Activated T-cell treated with anti-CD3 and anti-CD28 coated beads for 24 hours (primary cell): ENCODE measurements around the gene ZDHHC1.
"Not testable (repeated sequence)": the region's sequence is repeated elsewhere in the genome, so short reads cannot be mapped to it uniquely, and the experiment has no call there.

ENCODE experiments used
- DNase-seq: peaks from one replicate; pipeline ENCODE4 v3.0.0-alpha.2; 2020; ENCODE audit warnings: low read depth

Gene ZDHHC1

DNA sequence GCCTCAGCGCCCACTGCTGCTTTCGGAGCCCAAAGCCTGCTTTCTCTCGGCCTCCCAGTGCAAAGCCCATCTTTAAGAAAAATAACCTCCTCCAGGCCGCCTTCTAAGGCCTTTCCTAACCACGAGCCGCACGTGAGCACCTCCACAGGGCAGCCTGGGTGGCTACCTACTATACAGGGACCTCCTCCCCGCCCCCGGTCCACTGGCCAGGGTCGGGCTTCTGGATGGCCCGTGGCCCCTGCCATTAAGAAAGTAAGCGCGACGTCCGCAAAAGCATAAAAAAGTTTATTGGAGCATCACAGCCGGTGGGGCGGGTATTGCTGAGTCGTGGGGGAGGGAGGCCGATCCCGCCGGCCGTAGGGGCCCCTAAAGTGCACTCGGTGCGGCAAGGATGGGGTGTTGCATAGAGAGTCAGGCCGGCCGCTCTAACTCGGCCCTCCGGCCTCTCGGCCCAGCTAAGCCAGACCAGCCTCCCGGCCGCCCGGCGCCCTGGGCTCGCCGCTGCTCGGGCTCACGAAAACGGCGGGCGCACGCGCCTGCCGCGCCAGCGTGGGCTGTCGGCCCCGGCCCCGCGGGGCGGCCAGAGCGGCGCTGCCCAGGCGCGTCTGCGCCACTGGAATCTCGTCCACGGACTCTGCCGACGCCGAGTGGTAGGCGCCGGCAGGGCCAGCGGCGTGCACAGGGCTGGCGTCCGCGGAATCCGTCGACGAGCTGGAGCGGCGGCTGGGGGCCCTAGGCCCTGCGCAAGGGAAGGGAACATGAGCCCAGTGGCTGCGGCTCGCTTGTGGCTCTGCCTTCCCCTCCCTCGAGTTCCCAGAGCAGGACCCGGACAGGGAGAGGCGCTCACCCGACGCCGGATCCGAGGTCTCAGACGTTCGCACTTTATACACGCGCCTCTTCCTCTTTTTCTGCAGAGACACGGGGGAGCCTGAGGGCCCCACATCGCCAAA, 21.8 kb downstream of the ZDHHC1 start:
- DNase-seq: no peak

DNA sequence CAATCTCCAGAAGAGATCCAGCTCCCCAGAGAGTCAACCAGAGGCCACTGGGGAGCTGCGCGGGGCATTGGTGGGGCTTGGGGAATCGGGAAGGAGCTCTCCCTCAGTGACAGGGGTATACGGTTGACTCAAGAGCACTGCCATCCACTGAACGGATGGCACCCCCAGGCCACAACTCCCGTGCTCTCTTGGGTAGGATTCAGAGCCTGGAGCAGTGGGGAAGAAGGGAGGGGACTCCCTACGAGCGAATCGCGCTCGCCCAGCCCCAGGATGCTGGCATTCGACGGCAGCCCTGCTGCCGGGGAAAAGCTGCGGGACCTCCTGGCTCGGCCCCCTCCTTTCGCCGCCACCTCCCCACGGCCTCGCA, 22.5 kb downstream of the ZDHHC1 start:
- no peak for DNase-seq

DNA sequence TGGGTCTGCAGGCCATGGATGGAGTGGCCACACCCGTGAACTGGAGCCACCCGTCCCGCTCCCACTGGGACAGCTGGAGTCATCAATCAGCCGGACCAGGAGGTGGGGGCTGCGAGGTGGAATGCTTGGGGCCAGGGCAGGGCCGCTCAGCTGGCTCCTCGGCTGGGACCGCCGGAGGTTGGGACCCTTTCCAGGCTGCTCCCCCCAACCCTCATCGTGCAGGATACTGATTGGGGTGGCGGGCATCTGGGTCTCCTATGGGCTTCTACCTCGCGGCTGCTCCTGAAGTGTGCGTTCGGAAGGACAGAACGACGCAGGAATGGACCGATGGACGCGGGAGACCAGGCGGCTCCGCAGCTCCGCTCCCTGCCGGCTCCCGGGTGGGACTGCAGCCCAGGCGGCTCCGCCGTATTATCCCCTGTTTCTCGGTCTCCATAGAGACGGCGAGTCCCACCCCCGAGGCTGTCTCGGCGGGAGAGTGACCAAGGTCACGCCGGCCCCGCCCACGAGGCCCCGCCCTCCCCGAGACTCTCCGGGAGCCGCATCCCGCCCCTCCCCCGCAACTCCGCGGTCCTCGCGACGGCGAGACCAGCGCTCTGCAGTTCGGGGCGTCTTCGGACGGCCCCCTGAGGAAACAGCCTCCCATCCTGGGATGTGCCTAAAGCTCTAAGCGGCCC, 23.0 kb downstream of the ZDHHC1 start, which contains the start of gene TPPP3:
Gene TPPP3 (minus strand): TSS at position 388 of the 677 bp plus-strand sequence. CDS start 2,387 bp downstream, outside the sequence.
- no peak for DNase-seq

- DNase-seq: no peak
These were observed 23.8 kb downstream of the ZDHHC1 start for GRCh38 chr16:67392301-67393059.

GRCh38 chr16:67391424-67392300, 24.6 kb downstream of the ZDHHC1 start:
- no peak for DNase-seq

GRCh38 chr16:67390816-67391423, 25.4 kb downstream of the ZDHHC1 start:
- DNase-seq: no peak

DNA sequence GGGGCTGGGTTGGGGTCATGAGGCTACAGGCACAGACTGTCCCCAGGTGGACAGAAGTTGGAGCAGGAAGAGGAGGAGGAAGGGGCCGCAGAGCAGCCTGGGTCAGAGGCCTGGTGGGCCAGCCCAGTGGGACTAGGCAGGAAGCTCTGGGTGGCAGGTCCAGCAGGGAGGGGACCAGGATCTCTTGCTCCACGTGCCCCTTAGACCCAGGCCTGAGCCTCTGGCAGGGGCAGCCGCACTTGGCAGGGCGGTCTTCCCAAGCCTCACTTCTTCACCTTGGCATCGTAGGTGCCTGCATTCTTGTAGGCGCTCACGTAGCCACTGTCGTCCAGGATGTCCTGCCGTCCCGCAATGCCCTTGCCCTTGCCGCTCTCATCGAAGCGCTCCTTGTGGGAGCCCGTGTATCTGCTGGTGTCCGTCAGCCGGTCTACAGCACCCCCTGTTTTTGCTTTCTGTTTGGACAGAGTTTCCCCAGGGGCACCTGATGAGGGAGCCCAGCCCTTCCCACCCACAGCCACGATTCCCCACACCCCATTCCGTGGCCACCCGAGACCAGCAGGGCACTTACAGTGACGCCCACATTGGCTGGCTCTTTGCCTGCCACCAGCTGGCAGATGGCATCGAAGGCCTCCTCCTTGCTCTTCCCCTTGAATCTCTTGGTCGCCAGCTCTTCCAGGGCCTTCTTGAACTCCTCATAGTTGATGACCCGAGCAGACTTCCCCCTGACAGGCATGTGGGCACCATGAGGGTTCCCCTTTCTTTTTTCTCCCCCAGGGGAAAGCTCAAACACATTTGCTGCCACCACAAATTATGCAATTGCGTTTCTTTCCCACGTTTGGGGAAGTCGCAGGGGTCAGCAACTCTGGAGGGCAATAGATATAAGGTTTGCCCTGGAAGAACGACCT, 26.1 kb downstream of the ZDHHC1 start:
- DNase-seq: no peak

- DNase-seq: no peak
These were observed 27.7 kb downstream of the ZDHHC1 start for GRCh38 chr16:67388591-67388990.

DNA sequence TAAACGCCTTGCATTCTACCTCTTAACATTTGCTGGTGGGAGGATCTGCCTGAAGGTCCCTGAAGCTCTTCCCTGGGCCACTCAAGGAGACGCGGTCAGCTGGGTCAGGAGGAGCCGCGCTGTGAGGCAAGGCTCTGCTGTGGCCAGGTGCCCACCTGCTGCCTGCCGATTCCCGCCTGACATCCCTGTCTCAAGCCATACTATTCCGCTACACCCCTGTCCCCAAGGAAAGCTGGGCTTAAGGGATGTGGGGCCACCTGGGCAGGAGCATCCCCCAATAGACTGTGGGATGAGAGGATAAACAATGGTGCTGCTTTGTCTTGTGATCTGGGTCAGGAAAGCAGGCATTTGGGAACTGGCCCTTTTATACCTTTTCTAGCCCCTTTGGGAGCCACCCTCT, 28.1 kb downstream of the ZDHHC1 start:
- no peak for DNase-seq

GRCh38 chr16:67387479-67388079, 28.7 kb downstream of the ZDHHC1 start:
- DNase-seq: no peak

DNA sequence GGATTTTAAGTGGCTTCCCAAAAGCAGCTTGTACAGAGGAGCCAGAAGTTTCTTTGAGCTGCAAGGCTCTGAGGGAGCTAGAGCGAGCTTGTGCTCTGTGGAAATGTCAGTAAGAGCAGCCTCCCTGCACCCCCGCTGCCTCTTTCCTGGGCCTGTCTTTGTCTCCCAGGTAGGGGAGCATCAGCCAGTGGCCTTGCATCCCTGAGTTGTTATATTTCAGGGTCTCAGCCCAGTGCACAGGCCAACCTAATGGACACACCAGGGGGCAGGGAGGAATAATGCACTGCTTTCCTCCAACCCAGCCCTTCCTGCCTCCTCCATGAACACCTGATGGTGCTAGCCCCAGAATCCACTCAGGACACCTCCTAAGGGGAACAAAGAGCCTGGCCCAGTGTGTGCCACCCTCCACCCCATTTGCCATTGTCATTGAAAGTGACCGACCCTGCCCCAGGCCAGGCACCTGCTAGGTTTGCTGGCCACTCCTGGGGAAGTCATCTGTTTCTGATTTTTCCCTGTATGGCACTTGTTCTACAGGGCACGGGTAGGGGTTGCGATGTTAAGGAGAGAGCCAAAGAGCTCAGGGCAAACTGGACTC, 29.3 kb downstream of the ZDHHC1 start:
- no peak for DNase-seq

GRCh38 chr16:67384778-67385510, 31.3 kb downstream of the ZDHHC1 start:
- DNase-seq: no peak

- DNase-seq: no peak
These were observed 33.0 kb downstream of the ZDHHC1 start for GRCh38 chr16:67383284-67383683.

DNA sequence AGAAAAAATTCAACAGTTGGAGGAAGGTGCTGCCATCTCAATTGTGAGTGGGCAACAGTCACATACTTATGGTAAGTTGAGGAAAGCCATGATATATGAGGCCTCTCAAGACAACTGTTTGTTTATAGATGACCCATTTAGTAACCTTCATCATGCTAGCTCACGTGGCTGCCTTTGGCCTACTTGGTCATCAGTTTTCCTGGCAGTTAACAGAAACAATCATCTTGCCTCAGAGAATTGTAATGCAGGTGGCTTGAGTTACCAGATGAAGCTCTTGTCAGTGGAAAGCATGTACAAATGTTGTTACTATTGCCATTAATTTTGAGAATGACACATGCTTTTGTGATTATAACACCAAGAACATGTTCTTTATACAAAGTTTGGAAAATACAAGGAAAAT, 37.6 kb downstream of the ZDHHC1 start:
- no peak for DNase-seq

GRCh38 chr16:67376012-67376411, 40.3 kb downstream of the ZDHHC1 start:
- DNase-seq: not testable (repeated sequence)

DNA sequence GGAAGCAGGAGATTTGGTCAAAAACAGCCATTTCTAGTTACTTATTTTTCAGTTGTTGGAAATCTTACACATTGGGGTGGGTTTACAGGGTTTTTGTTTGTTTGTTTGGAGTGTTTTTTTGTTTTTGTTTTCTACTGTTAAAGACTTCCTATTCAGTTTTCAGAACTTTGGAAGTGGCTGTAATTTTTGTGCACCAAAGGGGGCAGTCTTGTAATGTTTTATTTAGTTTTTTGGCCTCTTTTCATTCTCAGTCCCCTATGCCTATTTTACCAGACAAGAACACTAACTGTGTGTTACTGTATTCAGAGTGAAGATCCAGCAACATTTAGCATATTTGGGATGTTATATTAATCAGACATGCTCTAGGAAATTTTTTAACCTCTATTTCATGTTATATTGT, 43.6 kb downstream of the ZDHHC1 start:
- DNase-seq: no peak

GRCh38 chr16:67370661-67371060, 45.6 kb downstream of the ZDHHC1 start:
- no peak for DNase-seq

DNA sequence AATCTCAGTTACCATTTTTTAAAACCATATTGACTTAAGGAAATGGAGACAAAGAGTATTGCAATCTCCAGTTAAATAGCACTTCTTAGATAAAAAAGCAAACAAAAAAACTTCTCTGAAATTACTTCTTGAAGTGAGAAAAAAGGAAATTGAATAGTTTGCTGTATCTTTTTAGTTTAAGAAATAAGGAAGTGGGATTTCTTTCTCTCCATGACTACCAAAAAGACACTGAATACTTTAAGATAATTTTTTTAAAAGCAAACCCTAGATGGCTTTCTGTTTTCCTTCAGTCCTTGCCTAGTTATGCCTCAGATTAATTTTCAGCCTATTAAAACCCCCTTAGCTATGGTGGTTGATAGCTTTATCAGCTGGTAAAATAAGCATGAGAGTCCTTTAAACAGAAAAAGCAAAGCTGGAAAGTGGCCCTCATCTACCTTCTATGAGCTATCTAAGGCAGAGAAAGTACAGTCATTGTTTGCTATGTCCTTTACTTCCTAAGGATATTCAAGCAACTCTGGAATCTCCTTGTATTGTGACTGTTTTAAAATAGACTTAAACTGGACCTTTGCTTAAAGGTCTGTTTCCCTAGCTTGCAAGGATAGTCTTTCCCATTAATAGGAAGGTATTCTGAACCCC, 51.6 kb downstream of the ZDHHC1 start:
- DNase-seq: no peak
